ENCODE measurements around the gene NME9.
"Not testable (repeated sequence)": the region's sequence is repeated elsewhere in the genome, so short reads cannot be mapped to it uniquely, and the experiment has no call there.

Gene NME9, protein sequence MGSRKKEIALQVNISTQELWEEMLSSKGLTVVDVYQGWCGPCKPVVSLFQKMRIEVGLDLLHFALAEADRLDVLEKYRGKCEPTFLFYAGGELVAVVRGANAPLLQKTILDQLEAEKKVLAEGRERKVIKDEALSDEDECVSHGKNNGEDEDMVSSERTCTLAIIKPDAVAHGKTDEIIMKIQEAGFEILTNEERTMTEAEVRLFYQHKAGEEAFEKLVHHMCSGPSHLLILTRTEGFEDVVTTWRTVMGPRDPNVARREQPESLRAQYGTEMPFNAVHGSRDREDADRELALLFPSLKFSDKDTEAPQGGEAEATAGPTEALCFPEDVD

DNA sequence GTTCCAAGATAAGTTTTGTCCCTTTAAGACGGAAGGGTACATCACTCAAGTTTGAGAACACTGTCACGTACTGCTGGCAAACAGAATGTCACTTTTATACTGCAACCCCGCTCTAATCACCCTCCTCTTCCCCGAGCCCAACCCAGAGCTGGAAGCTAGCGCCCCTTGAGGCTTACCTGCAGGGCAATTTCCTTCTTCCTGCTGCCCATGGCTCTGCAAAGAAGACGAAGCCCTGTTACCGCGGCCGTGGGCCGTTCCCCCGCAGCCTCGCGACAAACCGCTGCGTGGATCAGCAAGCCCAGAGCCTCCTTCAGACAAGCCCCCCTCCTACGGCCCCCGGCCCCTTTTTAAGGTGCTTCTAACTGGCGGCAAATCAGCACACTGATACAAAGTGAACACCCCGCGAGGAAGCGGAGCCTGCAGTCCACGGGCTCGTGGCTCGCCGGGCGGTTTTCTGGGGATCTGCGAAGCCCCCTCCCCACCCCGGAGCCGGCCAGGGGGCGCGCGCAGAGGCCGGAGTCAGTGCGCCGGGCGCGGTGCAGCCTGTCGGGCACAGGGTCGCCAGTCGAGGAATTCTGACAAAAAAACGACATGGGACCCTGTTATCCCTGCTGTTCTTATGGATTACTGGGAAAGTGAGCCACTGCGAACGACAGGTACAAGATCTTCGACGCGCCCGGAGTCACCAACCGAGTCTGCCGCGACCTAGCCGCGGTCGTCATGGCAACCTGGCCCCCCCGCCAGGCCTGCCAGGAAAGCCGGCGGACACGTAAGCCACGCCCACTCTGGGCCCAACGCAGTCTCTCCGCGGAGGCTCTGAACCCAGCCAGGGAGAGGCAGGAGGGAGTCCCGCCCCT is at the start of gene NME9:
NME9 (minus strand) TSS at position 725 of the 857 bp plus-strand sequence; CDS start at position 209, 516 bp downstream.
- DNase-seq = peak; percentile 99

DNA sequence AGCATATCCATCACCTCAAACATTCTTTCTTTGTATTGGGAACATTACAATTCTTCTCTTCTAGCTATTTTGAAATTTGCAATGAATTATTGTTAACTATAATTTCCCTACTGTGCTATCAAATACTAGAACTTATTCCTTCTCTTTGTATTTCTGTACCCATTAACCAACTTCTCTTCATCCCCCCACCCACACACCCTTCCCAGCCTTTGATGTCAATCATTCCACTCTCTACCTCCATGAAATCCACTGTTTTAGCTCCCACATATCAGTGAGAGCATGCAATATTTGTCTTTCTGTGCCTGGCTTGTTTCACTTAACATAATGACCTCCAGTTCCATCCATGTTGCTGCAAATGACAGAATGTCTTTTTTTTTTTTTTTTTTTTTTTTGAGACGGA is 49.3 kb upstream of the NME9 start:
- DNase-seq = no peak

DNA sequence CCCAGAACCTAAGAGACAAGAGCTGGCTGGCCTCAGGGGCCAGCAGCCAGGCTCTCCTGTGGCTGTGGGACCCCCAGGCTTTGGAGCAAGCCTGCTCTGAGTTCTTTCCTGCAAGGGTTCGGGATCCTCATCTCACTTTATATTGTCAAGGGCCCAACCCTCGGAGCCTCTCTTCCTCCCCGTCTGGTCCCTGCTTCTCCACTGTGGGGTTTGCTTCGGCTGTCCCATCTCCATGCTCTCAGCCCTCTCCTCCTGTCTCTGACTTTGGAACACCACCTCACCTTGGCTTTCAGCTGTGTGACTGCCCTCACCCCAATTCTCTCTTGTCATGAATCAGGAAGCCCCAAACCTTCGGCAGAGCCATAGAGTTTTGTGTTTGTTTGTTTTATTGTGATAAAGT is 48.7 kb upstream of the NME9 start:
- no peak for DNase-seq

DNA sequence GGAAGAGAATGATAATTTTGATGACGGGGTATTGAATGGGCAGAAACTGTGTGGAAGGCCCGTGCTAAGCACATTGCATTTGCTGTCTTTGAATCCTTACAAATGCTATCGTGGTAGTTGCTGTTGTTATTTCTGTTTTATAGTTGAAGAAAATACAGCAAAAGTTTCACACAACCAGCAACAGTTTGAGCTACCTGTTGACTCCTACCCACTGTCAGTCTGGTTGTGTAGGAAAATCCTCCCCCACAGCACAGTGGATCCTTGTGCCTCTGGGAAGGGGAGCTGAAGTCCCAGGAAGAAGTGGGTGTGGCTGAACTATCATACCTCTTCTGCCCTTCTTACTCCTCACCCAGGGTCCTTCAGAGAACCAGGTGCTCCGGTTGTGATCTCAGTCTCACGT is 48.2 kb upstream of the NME9 start:
- no peak for DNase-seq

DNA sequence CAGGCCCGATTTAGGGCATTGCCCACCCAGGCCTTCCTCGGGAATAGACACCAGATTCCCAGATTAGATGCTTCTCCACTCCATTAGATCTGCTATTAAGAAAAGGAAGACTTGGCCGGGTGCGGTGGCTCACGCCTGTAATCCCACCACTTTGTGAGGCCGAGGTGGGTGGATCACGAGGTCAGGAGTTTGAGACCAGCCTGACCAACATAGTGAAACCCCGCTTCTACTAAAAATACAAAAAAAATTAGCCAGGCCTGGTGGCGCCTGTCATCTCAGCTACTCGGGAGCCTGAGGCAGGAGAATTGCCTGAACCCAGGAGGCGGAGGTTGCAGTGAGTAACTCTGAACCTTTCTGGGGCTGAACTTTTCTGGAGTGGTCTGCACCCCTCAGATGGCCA is 47.6 kb upstream of the NME9 start:
- DNase-seq = not testable (repeated sequence)

DNA sequence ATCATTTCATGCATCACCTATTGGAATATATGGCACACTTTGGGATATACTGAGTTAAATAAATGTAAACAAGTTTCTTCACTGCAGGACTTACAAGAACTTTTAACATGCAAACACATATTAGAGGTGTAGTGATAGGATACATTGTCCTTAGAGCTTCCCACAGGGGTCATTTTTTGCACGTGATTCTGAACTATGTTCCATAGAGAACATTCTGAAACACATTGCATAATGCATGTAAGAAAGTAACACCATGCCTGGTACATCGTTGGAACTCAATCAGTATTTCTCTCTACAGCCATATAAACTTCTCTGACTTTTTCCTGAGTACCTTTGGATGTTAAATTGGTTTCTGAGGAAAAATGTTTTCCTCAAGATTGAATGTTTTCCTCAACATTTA is 47.0 kb upstream of the NME9 start:
- no peak for DNase-seq

DNA sequence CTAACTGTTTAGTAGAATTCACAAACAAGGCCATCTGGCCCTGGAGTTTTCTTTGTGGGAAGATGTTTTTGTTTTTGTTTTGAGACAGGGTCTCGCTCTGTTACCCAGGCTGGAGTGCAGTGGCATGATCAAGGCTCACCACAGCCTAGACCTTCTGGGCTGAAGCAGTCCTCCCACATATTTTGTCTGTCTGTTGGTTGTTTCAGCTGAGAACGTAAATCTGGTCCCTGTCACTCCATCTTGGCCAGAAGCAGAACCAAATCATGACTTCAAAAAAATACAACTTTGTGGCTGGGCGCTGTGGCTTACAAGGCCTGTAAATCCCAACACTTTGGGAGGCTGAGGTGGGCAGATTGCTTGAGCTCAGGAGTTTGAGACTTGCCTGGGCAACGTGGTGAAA is 45.8 kb upstream of the NME9 start:
- no peak for DNase-seq

DNA sequence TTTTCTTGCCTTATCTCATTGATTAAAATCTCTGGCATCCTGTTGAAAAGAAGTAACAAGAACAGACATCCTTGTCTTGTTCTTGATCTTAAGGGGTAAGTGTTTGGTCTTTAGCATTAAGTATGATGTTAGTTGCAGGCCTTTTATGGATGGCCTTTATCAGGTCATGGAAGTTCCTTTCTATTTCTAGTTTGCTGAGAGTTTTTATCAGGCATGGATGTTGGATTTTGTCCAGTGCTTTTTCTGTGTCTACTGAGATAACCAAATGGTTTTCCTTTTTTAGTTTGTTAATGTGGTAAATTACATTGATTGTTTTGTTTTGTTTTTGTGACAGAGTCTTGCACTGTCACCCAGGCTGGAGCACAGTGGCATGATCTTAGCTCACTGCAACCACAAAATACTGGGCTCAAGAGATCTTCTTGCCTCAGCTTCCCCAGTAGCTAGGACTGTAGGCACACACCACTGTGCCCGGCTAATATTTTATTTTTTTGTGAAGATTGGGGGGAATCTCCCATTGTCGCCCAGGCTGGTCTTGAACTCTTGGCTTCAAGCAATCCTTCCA is 45.0 kb upstream of the NME9 start:
- no peak for DNase-seq

DNA sequence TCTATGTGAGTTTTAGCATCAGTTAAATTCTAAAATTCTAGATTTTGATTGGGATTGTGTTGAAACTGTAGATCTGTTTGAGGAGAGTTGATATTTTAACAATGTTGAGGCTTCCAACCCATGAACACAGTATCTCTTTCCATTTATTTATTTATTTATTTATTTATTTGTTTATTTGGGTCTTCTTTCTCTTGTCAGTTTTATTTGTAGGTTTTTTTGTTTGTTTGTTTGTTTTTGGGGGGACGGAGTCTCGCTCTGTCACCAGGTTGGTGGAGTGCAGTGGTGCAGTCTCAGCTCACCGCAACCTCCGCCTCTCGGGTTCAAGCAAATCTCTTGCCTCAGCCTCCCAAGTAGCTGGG is 44.1 kb upstream of the NME9 start:
- DNase-seq = no peak

DNA sequence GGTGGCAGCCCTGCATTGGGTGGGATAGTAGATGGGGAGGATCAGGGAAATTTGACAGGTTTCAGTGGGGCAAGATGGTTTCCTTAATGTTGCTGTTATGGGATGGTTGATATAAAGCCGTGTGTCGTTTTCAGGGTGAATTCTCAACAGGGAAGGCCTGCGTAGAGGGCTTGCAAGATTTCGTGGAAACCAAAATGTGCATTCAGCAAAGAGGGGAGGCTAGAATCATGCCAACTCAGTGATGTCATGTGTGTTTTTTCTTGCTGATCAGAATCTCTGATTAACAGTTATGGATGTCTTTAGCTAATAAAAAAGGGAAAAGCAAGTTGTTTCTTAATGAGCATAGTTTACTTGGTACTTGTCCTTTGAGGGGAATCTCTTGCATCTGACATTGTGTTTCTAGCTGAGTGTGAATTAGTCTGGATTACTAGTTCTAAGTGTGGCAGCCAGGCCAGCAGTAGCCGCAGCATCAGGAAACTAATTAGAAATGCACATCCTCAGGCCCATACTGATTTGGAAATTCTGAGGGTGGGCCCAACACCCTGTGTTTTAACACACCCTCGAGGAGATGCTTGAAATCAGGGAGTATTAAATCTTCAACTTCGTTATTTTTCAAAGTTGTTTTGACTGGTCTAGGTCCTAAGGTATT is 43.6 kb upstream of the NME9 start:
- DNase-seq = no peak

DNA sequence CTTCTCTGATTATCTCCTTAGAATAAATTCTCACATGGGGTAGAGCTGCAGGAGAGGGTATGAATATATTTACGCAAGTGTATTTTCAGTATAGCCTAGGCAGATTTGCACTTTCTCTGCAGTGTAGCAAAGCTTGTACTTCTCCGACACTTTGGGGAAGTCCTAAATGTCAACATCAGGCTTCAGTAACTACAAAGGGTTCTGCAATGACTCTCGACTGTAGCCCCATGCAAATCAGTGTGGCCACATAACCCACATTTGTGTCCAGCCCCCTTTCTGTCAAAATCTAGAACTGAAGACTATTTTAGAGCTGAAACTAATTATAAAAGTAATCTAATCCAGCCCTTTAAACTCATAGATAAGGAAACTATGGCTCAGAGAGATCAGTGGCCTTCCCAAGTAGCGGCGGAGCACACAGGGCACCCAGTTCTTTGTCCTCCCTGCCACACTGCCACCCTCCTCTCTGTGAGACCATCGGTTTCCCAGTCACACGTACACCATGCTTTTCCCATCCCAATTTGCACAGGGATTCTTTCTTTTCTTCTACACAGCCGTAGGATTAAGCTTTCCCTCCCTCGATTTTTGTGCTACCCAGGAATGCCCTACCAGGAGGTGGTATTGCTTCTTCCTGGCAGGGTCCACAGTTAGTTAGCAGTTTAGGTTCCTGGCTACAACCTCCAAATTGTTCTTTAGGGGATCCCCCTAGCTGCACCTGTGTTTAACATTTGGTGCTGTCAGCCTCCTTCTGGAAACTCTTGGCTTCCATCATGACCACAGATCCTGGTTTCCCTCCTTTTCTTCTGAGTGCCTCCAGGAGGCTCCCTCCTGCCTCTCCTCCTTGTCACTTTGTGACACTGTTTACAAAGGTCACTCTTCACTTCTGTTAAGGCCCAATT is 41.7 kb upstream of the NME9 start:
- no peak for DNase-seq

DNA sequence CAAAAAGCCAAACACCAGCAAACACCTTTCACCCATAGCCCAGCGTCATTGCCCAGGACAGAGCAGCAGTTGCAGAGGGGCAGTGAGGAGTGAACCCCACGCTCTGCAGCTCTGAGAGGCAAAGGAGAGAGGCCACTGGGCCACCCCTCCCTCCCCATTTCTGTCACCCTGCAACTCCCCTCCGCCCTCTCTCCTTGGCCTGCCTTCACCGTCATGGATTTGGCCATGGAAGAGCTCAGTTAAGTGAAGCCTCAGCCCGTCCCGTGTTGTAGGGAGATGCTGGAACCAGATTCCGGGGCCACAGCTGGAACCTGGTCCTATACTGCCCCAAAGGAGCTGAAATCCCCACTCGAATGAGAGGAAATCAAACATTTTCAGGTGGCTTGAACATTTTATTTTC is 40.7 kb upstream of the NME9 start:
- no peak for DNase-seq

DNA sequence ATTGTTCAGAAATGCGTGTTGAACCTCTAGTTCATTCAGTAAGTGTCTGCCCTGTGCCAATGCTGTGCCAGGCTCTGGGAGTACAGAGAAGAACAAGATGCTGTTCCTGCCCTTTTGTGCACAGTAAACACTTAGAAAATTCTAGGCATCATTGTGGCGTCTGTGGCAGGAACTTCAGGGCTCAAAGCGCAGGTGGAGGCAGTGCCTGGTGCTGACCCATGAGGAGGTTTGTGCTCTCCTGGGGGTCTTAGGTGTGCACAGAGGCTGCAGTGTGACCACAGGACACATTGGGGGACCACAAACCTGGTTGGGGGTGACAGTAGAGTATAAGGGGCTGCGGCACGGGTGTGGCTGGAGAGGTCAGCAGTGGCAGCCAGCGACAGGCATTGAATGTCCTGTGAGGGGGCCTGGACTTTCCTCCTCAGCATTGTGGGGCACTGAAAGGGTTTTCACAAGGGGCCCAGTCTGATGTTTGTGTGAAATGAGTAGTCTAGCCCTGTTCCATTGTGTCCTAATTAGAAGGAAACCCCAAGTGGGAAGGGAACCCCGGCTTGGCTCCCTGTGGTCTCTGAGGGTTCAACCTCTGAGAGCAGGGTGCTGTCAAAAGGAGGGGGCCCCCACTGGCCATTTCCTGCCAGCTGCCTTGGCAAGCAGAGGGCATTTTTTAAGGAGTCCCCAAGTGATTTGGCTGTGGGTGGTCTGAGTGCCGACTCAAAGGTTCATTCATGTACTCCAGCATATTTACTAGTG is 39.7 kb upstream of the NME9 start:
- DNase-seq = no peak

DNA sequence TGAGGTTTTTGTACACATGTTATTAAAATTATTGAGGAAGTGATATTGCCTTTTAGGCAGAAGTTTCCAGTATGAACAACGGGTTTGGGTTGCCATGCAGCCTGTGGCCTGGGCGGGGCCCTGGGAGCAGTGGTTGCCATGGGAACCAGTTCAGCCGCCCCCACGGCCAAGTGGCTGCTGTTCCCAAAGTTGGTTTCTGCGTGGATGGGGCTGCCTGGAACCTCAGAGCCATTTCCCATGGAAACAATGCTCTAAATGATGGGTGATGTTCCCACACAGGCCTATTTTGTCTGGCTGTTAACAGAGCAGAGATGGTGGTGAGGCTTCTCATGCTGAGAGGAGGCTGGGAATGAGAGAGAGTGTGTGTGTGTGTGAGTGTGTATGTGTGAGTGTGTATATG is 38.3 kb upstream of the NME9 start:
- no peak for DNase-seq

DNA sequence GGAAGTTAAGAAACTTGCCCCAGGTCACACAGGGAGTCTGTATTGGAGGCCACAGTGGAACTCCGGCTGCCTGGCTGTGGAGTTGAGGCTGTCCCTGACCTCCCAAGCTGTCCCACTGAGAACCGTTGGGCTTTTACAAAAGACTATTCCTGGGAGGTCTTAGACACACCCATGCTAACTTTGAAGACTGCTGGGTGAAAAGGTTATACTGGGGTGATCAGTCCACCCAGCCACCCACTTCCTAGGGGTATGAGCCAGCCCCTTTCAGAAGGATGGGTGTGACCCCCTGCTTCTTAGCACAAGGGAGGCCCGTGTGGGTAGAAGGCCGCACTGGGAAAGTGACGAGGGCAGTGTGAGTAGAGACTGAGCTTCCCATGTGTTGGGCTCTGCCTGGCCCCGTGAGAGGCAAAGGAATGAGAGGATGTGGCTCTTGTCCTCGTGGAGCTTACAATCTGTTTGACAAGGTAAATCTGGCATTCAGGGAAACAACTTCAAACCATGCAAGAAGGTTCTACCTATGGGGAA is 37.7 kb upstream of the NME9 start:
- DNase-seq = no peak

DNA sequence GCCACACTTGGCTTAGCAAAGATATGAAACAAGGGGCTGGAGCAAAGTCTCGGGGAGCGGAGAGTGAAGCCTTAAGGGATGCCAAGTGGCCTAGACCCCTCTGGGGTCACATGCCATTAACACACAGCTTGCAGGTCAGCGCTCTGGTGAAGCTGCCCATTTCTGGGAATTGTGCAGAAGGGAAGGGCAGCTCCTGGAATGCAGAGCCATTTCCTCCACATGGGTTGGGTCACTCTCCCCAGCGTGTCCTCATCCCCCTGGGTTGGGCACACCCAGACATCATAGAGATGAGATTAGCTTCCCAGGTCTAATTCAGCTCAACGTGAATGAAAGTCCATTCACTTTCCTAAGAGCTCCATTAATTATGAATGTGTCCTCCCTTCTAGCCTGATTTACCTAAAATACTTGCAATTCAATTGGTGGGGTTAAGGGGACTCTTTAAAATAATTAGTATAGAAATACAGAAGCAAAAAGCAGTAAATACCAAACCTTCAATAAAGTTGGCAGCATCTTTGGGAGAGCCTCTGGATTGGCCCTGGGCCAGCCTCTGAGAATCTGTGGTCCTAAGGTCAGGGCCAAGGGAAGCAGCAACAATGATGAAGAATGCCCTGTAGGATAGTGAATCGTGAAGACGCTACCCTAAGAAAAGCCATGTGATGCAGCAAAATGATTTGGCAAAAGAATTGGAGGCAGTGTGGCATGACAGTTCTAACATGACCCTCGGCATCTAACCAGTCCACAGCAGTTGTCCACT is 36.5 kb upstream of the NME9 start:
- no peak for DNase-seq

DNA sequence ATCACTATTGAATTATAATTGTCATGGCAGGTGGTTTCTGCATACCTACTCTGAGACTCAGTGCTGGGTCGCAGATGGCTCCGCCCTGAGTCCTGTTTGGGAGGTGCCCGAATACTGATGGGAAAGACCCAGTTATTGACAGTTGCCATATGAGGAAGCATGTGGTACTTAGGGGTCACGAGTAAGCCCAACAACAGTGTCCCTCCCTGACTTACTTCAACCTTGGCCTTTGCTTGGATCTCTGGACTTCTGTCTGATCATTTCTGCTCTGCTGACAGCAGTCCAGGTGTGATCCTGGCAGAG is 35.6 kb upstream of the NME9 start:
- DNase-seq = no peak

DNA sequence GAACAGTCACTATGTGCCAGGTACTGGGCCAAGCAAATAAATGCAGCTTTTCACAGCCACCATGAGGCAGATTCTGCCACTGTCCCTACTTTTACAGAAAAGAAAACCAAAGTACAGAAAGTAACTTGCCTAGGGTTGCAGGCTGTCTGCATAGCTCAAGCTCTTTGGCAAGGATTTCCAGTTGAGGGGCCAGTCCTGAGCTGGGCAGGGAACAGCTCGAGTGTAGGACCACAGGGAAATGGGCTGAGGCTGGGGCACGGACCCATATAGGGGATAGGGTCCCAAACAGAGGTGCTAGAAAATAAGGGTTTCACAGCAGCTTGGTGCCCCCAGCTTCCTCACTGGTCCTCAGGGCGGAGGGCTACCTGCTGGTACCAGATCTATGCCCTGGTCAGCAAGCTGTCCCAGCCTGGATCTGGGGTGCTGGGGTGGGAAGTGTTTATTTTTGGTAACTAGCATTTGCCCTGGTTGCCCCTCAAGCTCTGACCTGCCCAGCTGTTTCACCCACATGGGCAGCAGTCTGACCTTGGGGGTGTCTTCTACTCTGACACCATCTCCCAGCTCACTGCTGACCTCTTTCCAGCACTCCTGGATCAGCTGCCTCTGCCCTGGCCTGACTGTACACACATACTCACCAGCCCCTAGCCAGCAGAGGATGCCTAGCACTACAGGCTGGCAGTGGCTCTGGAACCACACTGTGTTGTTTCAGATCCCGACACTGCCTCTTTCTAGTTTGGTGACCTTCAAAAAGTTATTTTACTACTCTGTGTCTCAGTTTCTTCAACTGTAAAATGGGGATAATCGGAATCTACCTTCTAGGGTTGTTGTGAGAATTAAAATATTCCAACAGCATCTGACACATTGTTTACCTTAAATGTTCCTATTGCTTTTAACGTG is 35.0 kb upstream of the NME9 start:
- peak; percentile 45 for DNase-seq

DNA sequence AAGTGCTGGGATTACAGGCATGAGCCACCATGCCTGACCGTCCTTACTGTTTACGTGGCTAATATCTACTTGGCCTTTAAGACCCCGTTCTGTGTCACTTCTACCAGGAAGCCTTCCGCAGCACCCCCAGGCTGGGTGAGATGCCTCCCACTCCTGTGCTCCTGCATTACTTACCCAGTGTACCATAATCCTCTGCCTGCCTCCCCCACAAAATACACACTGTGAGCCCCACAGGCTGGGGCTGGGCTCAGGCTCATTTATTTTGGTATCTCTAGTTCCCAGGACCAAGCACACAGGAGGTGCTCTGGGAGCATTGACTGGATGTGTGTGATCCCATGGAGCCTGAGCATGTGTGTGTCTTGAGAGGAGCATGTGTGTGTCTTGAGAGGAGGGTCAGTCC is 33.7 kb upstream of the NME9 start:
- DNase-seq = no peak

DNA sequence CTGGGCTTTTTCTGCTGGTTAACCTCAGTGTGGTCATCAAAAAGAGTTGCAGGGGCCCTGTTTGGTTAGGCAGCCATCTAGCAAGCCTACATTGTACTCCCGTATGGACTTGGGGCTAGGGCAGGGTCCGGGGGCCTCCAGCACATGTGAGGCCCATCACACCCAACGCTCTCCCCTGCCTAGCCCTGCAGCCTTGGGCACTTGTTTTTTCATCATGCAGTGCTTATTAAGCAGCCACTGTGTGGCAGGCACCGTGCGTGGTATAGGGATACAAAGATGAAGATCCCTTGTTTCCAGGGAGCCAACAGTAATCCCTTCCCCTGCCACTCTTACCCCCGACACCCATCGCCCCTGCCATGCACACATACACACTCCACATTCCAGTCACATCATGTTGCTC is 32.9 kb upstream of the NME9 start:
- DNase-seq = no peak
